Measurements from ENCODE around the gene SPEN. TPM values are rescaled to one million over a fixed set of nuclear protein-coding genes. Genes with fewer than 3 reads are reported as not detected.

The SPEN gene
- total and polyA plus RNA-seq, 2 of the 13 experiments (the other 11 are each of a cell fraction or from before 2014, with no cell fraction given) = 4.8 to 14.0 TPM

DNA sequence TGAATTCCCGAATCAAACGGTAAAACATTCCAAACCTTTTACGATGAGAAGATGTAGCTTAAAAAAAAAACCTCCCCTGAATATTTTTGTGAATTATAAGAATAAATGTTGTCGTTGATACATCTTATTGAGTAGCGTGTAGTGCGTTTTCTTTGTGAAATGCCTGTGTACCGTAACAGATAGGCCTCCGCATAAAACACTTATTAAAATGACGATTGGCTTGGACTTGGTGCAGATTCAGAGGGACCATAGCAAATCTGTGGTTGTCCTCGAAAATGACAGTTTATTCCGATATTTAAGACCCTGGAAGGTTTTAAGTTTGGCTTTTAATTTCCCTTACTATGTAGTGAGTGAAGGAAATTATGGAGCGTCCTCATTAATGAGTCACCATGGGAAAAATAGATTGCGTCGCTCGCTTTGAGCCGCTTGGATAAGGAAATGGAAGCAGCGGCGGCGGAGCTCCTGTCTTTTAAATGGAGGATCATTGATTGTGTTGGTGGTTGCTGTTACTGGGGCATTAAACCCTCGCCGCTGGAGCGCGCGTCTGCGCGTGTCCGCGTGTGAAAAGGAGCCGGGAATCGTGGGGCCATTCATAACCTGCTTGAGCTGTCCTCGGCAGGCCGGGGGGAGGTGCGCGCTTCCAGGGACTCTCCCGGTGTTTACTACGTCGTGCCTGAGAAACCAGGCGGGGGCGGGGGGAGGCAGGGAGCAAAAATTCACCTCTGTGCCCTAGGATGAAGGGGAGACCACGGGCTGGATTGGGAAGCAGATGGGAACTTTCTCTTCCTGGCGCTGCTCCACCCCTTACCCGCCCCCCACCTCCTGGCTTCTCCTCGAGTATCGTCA lies 1.6 kb downstream of the SPEN start (continued):
- TF ChIP-seq, protein P1, sequence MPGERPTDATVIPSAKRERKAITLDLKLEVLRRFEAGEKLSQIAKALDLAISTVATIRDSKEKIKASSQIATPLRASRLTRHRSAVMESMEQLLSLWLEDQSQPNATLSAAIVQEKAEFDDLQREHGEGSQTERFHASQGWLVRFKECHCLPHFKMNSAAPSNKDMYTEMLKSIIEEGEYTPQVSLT (CRISPR knock-in tag; IDR thresholded peaks at IDR 0.05; ENCODE audit: borderline replicate concordance, low read depth) = no peak
- TF ChIP-seq, protein P2, sequence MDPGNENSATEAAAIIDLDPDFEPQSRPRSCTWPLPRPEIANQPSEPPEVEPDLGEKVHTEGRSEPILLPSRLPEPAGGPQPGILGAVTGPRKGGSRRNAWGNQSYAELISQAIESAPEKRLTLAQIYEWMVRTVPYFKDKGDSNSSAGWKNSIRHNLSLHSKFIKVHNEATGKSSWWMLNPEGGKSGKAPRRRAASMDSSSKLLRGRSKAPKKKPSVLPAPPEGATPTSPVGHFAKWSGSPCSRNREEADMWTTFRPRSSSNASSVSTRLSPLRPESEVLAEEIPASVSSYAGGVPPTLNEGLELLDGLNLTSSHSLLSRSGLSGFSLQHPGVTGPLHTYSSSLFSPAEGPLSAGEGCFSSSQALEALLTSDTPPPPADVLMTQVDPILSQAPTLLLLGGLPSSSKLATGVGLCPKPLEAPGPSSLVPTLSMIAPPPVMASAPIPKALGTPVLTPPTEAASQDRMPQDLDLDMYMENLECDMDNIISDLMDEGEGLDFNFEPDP (CRISPR knock-in tag; conservative IDR thresholded peaks at IDR 0.05) = 0 out of 2 replicates have a peak, but pooled peaks have one; percentile 81
- TF ChIP-seq SRY (CRISPR knock-in tag; IDR thresholded peaks at IDR 0.05) (peak; percentile 56; the same call in 1 of the 2 replicates), AGO2 (optimal IDR thresholded peaks at IDR 0.05; ENCODE audit: low read depth, low read length) (no peak), PHF8 (CRISPR knock-in tag; IDR thresholded peaks at IDR 0.05) (peak; percentile 9), ZNF207 (IDR thresholded peaks at IDR 0.05; ENCODE audit: borderline replicate concordance) (no peak), ZNF557 (CRISPR knock-in tag; IDR thresholded peaks at IDR 0.05) (0 out of 2 replicates have a peak, but pooled peaks have one; percentile 76), ZNF616 (CRISPR knock-in tag; IDR thresholded peaks at IDR 0.05; ENCODE audit: low read depth) (no peak), NAIF1 (CRISPR knock-in tag; IDR thresholded peaks at IDR 0.05; ENCODE audit: borderline replicate concordance) (0 out of 2 replicates have a peak, but pooled peaks have one; percentile 34), RCOR2 (CRISPR knock-in tag; IDR thresholded peaks at IDR 0.05) (no peak), KLF16 (CRISPR knock-in tag; IDR thresholded peaks at IDR 0.05) (peak in 1 of 2 experiments; percentile 13; a peak in 1 of 4 replicates), ZMYM4 (CRISPR knock-in tag; IDR thresholded peaks at IDR 0.05) (peak; percentile 58; the same call in 1 of the 2 replicates), ATF7 (IDR thresholded peaks at IDR 0.05) (peak; percentile 19; the same call in 1 of the 2 replicates), ATF7 (CRISPR knock-in tag; IDR thresholded peaks at IDR 0.05) (no peak), ZNF34 (CRISPR knock-in tag; IDR thresholded peaks at IDR 0.05; ENCODE audit: borderline replicate concordance) (peak; percentile 18; the same call in 1 of the 2 replicates), JUNB (CRISPR knock-in tag; IDR thresholded peaks at IDR 0.05; ENCODE audit: borderline replicate concordance) (0 out of 2 replicates have a peak, but pooled peaks have one; percentile 9)
- TF ChIP-seq, protein P3, sequence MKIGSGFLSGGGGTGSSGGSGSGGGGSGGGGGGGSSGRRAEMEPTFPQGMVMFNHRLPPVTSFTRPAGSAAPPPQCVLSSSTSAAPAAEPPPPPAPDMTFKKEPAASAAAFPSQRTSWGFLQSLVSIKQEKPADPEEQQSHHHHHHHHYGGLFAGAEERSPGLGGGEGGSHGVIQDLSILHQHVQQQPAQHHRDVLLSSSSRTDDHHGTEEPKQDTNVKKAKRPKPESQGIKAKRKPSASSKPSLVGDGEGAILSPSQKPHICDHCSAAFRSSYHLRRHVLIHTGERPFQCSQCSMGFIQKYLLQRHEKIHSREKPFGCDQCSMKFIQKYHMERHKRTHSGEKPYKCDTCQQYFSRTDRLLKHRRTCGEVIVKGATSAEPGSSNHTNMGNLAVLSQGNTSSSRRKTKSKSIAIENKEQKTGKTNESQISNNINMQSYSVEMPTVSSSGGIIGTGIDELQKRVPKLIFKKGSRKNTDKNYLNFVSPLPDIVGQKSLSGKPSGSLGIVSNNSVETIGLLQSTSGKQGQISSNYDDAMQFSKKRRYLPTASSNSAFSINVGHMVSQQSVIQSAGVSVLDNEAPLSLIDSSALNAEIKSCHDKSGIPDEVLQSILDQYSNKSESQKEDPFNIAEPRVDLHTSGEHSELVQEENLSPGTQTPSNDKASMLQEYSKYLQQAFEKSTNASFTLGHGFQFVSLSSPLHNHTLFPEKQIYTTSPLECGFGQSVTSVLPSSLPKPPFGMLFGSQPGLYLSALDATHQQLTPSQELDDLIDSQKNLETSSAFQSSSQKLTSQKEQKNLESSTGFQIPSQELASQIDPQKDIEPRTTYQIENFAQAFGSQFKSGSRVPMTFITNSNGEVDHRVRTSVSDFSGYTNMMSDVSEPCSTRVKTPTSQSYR (CRISPR knock-in tag; IDR thresholded peaks at IDR 0.05; ENCODE audit: borderline replicate concordance) = peak; percentile 88
- TF ChIP-seq, protein P4, sequence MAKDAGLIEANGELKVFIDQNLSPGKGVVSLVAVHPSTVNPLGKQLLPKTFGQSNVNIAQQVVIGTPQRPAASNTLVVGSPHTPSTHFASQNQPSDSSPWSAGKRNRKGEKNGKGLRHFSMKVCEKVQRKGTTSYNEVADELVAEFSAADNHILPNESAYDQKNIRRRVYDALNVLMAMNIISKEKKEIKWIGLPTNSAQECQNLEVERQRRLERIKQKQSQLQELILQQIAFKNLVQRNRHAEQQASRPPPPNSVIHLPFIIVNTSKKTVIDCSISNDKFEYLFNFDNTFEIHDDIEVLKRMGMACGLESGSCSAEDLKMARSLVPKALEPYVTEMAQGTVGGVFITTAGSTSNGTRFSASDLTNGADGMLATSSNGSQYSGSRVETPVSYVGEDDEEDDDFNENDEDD (CRISPR knock-in tag; IDR thresholded peaks at IDR 0.05; ENCODE audit: borderline replicate concordance) = peak; percentile 37; the same call in 1 of the 2 replicates
- TF ChIP-seq, protein P5, sequence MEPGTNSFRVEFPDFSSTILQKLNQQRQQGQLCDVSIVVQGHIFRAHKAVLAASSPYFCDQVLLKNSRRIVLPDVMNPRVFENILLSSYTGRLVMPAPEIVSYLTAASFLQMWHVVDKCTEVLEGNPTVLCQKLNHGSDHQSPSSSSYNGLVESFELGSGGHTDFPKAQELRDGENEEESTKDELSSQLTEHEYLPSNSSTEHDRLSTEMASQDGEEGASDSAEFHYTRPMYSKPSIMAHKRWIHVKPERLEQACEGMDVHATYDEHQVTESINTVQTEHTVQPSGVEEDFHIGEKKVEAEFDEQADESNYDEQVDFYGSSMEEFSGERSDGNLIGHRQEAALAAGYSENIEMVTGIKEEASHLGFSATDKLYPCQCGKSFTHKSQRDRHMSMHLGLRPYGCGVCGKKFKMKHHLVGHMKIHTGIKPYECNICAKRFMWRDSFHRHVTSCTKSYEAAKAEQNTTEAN (CRISPR knock-in tag; conservative IDR thresholded peaks at IDR 0.05) = peak; percentile 49
